Heart left ventricle (tissue), 16 donors: ENCODE measurements around the gene LAMA3. TPM values are rescaled to one million over a fixed set of nuclear protein-coding genes. Genes with fewer than 3 reads are reported as not detected.
A peak's percentile ranks its signal among the peaks of the same experiment; 100 is the strongest.

ENCODE experiments used
- ATAC-seq, 4 donors: fragments of 200-7000 bp; cut with Tn5 transposase; one replicate each; pipeline ENCODE4 v1.9.1; 2020 to 2022; ENCODE audit warnings: moderate library complexity in 4 of 4, mild to moderate bottlenecking in 3 of 4, moderate number of reproducible peaks in 1 of 4
- DNase-seq, 5 donors: peaks; one replicate each; pipeline ENCODE4 v3.0.0-alpha.2; 2020
- H3K27ac ChIP-seq, 12 donors: fragments of 200-600 bp; sonication (generic) in 4 of 12; one replicate each; pipeline versions ENCODE4 v1.5.0 to v1.8.0; 2016 to 2022; ENCODE audit warnings: mild to moderate bottlenecking in 2 of 12
- H3K27me3 ChIP-seq, 9 donors: fragments of 200-600 bp; sonication (generic) in 2 of 9; one replicate each; pipeline versions ENCODE4 v1.5.1 to v1.8.0; 2016 to 2022; ENCODE audit warnings: mild to moderate bottlenecking in 3 of 9
- H3K36me3 ChIP-seq, 9 donors: fragments of 200-600 bp; sonication (generic) in 2 of 9; one replicate each; pipeline versions ENCODE4 v1.5.0 to v1.8.0; 2018 to 2022; ENCODE audit warnings: mild to moderate bottlenecking in 2 of 9
- H3K4me1 ChIP-seq, 12 donors: fragments of 200-600 bp; sonication (generic) in 4 of 12; one replicate each; pipeline versions ENCODE4 v1.5.0 to v1.8.0; 2016 to 2022; ENCODE audit warnings: mild to moderate bottlenecking in 3 of 12
- H3K4me3 ChIP-seq, 12 donors: fragments of 200-600 bp; sonication (generic) in 4 of 12; one replicate each; pipeline versions ENCODE4 v1.5.0 to v1.8.0; 2017 to 2022; ENCODE audit warnings: mild to moderate bottlenecking in 9 of 12, moderate library complexity in 4 of 12
- H3K9me3 ChIP-seq, 12 donors: fragments of 200-600 bp; sonication (generic) in 4 of 12; one replicate each; pipeline versions ENCODE4 v1.5.0 to v1.8.0; 2016 to 2022; ENCODE audit warnings: mild to moderate bottlenecking in 1 of 12
- CTCF ChIP-seq, 12 donors: fragments of 200-600 bp; sonication (generic) in 4 of 12; IDR thresholded peaks; one replicate each; pipeline versions ENCODE4 v1.5.0 to v1.8.0; 2018 to 2022; ENCODE audit warnings: antibody characterized with exemption in 12 of 12, mild to moderate bottlenecking in 5 of 12
- POLR2A ChIP-seq, 2 donors: fragments of 450-650 bp; IDR thresholded peaks; one replicate each; pipeline ENCODE4 v1.6.1; 2017; ENCODE audit warnings: antibody characterized with exemption in 2 of 2, mild to moderate bottlenecking in 2 of 2, moderate library complexity in 2 of 2
- WGBS, 4 donors: extraction: QIAGEN DNeasy Blood & Tissue Kit in 2 of 4; methylation state at CpG; one replicate each; pipeline versions ENCODE4 v1.1.5 to v1.1.7; 2013 to 2018; 5-methylcytosine and 5-hydroxymethylcytosine counted together
- intact Hi-C, 10 donors: fragments of 100-400 bp; cut with DNase I; formaldehyde crosslinking; loops; one replicate each; pipeline versions ENCODE4 v1.11.1 to v1.14.2; 2022
- polyA plus RNA-seq, 2 donors: library from polyadenylated mRNA; stranded (reverse); fragments of 200-250 nt; gene quantifications; one replicate each; pipeline ENCODE4 v1.2.3, GENCODE V29; 2013
- total RNA-seq, 9 donors: library from RNA; depleted of rRNA in 2 of 9; stranded (reverse); fragments of >200 nt in 2 of 9; fragmentation: NEBNext Ultra II Directional in 3 of 9; extraction: Animal tissue kit (Norgen Biotek cat#: 25700) in 3 of 9; gene quantifications; one replicate each; pipeline versions ENCODE4 v1.1.0 to v1.2.4, GENCODE V29; 2016 to 2023
- donor health status: ischemic (EF 13 %, LVEDD 7.1; RV severe dilation, severe dysfunction).
- donor health status: healthy with polysubstance abuse.
- donor health status: DM: no; HTN: yes; CAD: no.
- donor health status: DM: no; HTN: no; CAD: no.
- donor health status: ischemic (EF 25% LVEDD 6.9; RV normal size, moderate dysfunction).
- donor health status: ischemic (EF 25% LVEDD 5.7; RV mildly dilated, moderate dysfunction).
- donor health status: healthy.
- donor health status: DM: yes; HTN: yes; CAD: no.
- donor health status: ischemic (EF 35%, LVEDD 5.7; RV mildly dilated, moderate dysfunction).
- donor health status: nonischemic (EF 11% LVEDD 7.7; RV severe dilation, severe dysfunction).
- donor health status: DM: yes; HTN: yes; CAD: no.
- donor health status: PGD.
- donor health status: ischemic (EF 29% LVEDD 5.4; RV normal size, mild dysfunction).
- donor health status: nonischemic (EF 23%, LVEDD 6.1; RV moderate dilation, normal function).

Gene LAMA3
- total and polyA plus RNA-seq, 11 donors, result 1.2 to 6.6 (median 3.2) TPM

GRCh38 chr18:23920054-23920453 is 230.8 kb downstream of the LAMA3 start:
- Histone ChIP-seq H3K9me3 (no peaks in the 10 kb centered on the region), H3K4me3 (no peak overlapping the region), H3K27ac (no peak overlapping the region), H3K36me3 (peaks cover 0 to 20% (median 0%) of the 10 kb centered on the region in 9 donors), H3K27me3 (no peaks in the 10 kb centered on the region), H3K4me1 (no peaks in the 10 kb centered on the region)
- 86 to 93% (median 91%) methylated on average over 4 of the region's 4 CpGs for WGBS, 4 donors
- intact Hi-C loops, result loop anchor here in 3 of 10 donors (10.0 kb wide), 2 partner anchors 195 to 295 kb away; no protein-coding TSS in a partner anchor
- no peak for DNase-seq
- ATAC-seq, result peak in 1 of 4 donors; percentile 27
- no peak for TF ChIP-seq POLR2A (IDR thresholded peaks at IDR 0.05)
- TF ChIP-seq CTCF (IDR thresholded peaks at IDR 0.05), result no peak

DNA sequence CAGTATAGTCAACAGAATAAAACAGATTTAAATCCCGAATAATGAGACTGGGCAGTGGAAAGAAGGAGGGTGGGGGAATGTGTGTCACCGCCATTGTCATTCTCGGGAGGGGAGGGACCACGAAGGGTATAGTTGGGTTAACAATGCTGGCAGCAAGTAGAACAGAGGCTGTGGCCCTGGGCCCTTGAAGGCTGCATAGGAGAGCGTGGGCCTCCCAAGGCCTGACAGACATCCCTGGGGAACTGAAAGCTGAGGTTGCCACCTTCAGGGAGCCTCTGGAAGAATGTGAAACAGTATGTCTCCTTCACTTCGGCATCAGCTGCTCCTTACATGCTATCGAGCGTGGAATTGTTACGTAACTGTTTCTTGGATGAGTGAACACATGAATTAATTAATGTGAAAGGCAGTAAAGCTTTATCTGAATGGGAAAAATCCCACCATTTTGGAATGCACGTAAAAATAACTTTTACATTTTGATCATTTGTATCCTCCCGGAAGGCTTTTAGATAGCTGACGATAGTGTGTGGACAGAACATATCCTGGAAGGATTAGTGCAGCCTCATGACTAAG is 232.5 kb downstream of the LAMA3 start:
- no peak overlapping the region for H3K4me3 ChIP-seq
- H3K9me3 ChIP-seq, result no peaks in the 10 kb centered on the region
- TF ChIP-seq POLR2A (IDR thresholded peaks at IDR 0.05) (no peak), CTCF (IDR thresholded peaks at IDR 0.05) (no peak)
- no peak overlapping the region for H3K27ac ChIP-seq
- H3K27me3 ChIP-seq, result no peaks in the 10 kb centered on the region
- ATAC-seq (no peak), DNase-seq (no peak)
- H3K36me3 ChIP-seq, result peaks cover 0 to 18% (median 0%) of the 10 kb centered on the region in 9 donors
- no peaks in the 10 kb centered on the region for H3K4me1 ChIP-seq
- intact Hi-C loops, result loop anchor here in 3 of 10 donors (10.0 kb wide), 2 partner anchors 193 to 297 kb away; no protein-coding TSS in a partner anchor
- 88 to 95% (median 94%) methylated on average over 12 of the region's 12 CpGs for WGBS, 4 donors

DNA sequence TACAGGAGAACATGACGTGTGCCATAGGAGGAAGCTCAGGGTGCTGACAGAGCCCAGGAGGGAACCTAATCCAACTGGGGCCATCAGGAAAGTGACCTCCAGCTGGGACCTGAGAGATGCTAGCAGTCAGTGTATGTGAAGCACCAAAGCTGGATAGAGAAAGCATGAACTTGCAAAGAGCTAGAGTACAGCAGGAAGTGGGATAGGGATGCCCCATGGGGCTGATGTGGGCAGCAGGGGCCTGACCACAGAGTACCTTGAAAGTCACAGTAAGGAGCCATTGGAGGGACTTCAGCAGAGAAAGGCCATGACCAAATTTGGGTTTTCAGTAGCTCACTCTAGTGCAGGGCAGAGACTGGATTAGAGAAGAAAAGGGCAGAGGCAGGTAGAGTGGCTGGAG is 233.7 kb downstream of the LAMA3 start:
- ATAC-seq (no peak), DNase-seq (no peak)
- Histone ChIP-seq H3K4me1 (no peaks in the 10 kb centered on the region), H3K27me3 (no peaks in the 10 kb centered on the region), H3K4me3 (no peak overlapping the region), H3K27ac (no peak overlapping the region), H3K36me3 (peaks cover 0 to 29% (median under 1%) of the 10 kb centered on the region in 9 donors), H3K9me3 (no peaks in the 10 kb centered on the region)
- intact Hi-C loops, result loop anchor here in 3 of 10 donors (10.0 kb wide), 2 partner anchors 192 to 298 kb away; no protein-coding TSS in a partner anchor
- WGBS, 4 donors, result 89 to 94% (median 91%) methylated on average over 1 of the region's 1 CpG
- TF ChIP-seq CTCF (IDR thresholded peaks at IDR 0.05) (no peak), POLR2A (IDR thresholded peaks at IDR 0.05) (no peak)

GRCh38 chr18:23924813-23925212 is 235.6 kb downstream of the LAMA3 start:
- intact Hi-C loops, result loop anchor here in 3 of 10 donors (10.0 kb wide), 2 partner anchors 190 to 300 kb away; no protein-coding TSS in a partner anchor
- peaks cover 0 to 48% (median 4%) of the 10 kb centered on the region in 9 donors for H3K36me3 ChIP-seq
- H3K4me1 ChIP-seq, result no peaks in the 10 kb centered on the region
- ATAC-seq (no peak), DNase-seq (no peak)
- no peaks in the 10 kb centered on the region for H3K9me3 ChIP-seq
- no peak overlapping the region for H3K27ac ChIP-seq
- no peaks in the 10 kb centered on the region for H3K27me3 ChIP-seq
- TF ChIP-seq POLR2A (IDR thresholded peaks at IDR 0.05), result no peak
- no peak for TF ChIP-seq CTCF (IDR thresholded peaks at IDR 0.05)
- WGBS, 4 donors, result 80 to 100% (median 96%) methylated on average over 1 of the region's 1 CpG
- no peak overlapping the region for H3K4me3 ChIP-seq
